Stimulated activated CD4-positive, alpha-beta T cell treated with anti-CD3 and anti-CD28 coated beads, TNF-alpha, amount 100 ng/mL, for 4 hours (primary cell): ENCODE results near the gene ADAT3.

Experiments
- DNase-seq, 3 experiments: peaks; one replicate each; pipeline ENCODE4 v3.0.0-alpha.2; 2020; ENCODE audit warnings: low read depth in 3 of 3

Gene ADAT3

GRCh38 chr19:1912760-1913505 is 7.7 kb downstream of the ADAT3 start:
- no peak for DNase-seq

- no peak for DNase-seq
These were observed 8.8 kb downstream of the ADAT3 start for GRCh38 chr19:1913781-1914577.

- DNase-seq = no peak
These were observed 9.7 kb downstream of the ADAT3 start for GRCh38 chr19:1914826-1915341.

GRCh38 chr19:1917146-1917545 is 11.9 kb downstream of the ADAT3 start:
- no peak for DNase-seq

- DNase-seq = no peak
These were observed 12.7 kb downstream of the ADAT3 start for GRCh38 chr19:1917926-1918325.

- DNase-seq = no peak
These were observed 13.8 kb downstream of the ADAT3 start for GRCh38 chr19:1918975-1919374.

- no peak for DNase-seq
These were observed 15.4 kb downstream of the ADAT3 start for GRCh38 chr19:1920644-1921043.

GRCh38 chr19:1921326-1921725 is 16.1 kb downstream of the ADAT3 start:
- no peak for DNase-seq

- DNase-seq = no peak
These were observed 16.6 kb downstream of the ADAT3 start for GRCh38 chr19:1921825-1922224.

- no peak for DNase-seq
These were observed 17.6 kb downstream of the ADAT3 start for GRCh38 chr19:1922803-1923202.

GRCh38 chr19:1923319-1923718 is 18.1 kb downstream of the ADAT3 start:
- no peak for DNase-seq

GRCh38 chr19:1924320-1924961 is 19.2 kb downstream of the ADAT3 start:
- no peak for DNase-seq

GRCh38 chr19:1925544-1925943 is 20.3 kb downstream of the ADAT3 start:
- DNase-seq = no peak

- DNase-seq = peak; percentile 65 to 71 (median 68)
These were observed 24.0 kb downstream of the ADAT3 start for GRCh38 chr19:1929021-1929742.

- no peak for DNase-seq
These were observed 26.2 kb downstream of the ADAT3 start for GRCh38 chr19:1931445-1931844.

GRCh38 chr19:1932395-1932794 is 27.2 kb downstream of the ADAT3 start:
- DNase-seq = no peak

GRCh38 chr19:1933244-1933643 is 28.0 kb downstream of the ADAT3 start:
- no peak for DNase-seq

GRCh38 chr19:1933942-1934341 is 28.7 kb downstream of the ADAT3 start:
- no peak for DNase-seq

GRCh38 chr19:1935484-1936208 is 30.4 kb downstream of the ADAT3 start:
- DNase-seq = no peak

GRCh38 chr19:1936430-1936829 is 31.2 kb downstream of the ADAT3 start:
- DNase-seq = no peak
